Vagina (tissue), 2 donors: Measurements from ENCODE around the gene TTYH1.

Source experiments
- POLR2A ChIP-seq, 2 donors: fragments of 450-650 bp; IDR thresholded peaks; one replicate each; pipeline ENCODE4 v1.6.1; 2017; ENCODE audit warnings: antibody characterized with exemption in 2 of 2, mild to moderate bottlenecking in 2 of 2, moderate library complexity in 2 of 2
- POLR2AphosphoS5 ChIP-seq, 2 donors: sonication (generic); formaldehyde crosslinking; IDR thresholded peaks; one replicate each; pipeline ENCODE4 v1.9.0; 2017; ENCODE audit warnings: antibody characterized with exemption in 2 of 2, mild to moderate bottlenecking in 2 of 2, low read depth in 1 of 2; ENCODE audit not compliant: insufficient read depth in 1 of 2
- TF ChIP-seq, protein P1 (sequence below), 3 experiments: fragments of 450-650 bp in 2 of 3; fragments of 200-600 bp in 1 of 3; sonication (generic) in 1 of 3; IDR thresholded peaks; one replicate each; pipeline ENCODE4 v1.5.1; 2017 to 2019; ENCODE audit warnings: antibody characterized with exemption in 3 of 3, mild to moderate bottlenecking in 2 of 3, moderate library complexity in 2 of 3

DNA sequence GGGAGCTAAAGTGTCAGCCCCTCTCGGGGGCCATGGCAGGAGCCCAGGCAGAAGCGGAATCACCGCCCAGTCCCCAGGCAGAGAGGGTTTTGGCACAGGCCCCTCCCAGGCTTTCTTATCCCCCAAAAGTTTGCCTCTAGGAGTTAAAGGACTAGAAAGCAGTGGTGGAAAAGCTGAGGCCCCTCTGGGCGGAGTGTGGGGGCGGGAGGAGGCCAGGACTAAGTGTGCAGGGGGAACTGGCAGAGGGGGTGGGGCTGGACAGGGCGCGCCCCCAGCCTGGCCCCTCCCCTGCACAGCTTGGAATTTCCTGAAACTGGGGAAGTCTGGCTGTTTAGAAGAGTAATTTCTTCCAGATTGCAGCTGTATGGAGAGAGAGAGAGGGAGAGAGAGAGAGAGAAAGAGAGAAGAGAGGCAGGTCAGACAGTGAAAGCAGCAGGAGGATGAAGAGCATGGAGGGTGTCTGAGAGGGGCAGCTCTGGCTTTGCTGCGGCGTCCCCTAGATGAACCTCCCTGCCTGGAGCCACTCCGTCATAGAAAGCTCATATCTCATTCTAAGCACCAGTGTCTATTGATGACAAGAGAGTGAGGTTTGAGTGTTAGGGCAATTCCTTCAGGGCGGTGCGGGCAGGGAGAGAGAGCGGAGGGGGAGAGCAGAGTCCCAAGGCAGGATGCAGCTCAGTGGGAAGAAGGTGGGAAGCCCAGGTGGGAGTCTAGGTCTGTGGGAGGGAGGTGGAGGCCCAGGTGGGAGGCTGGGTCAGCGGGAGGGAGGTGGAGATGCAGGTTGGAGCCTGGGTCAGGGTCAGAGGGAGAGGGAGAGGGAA lies 58.0 kb downstream of the TTYH1 start, which contains the start of gene CDC42EP5:
- TF ChIP-seq, protein P1, sequence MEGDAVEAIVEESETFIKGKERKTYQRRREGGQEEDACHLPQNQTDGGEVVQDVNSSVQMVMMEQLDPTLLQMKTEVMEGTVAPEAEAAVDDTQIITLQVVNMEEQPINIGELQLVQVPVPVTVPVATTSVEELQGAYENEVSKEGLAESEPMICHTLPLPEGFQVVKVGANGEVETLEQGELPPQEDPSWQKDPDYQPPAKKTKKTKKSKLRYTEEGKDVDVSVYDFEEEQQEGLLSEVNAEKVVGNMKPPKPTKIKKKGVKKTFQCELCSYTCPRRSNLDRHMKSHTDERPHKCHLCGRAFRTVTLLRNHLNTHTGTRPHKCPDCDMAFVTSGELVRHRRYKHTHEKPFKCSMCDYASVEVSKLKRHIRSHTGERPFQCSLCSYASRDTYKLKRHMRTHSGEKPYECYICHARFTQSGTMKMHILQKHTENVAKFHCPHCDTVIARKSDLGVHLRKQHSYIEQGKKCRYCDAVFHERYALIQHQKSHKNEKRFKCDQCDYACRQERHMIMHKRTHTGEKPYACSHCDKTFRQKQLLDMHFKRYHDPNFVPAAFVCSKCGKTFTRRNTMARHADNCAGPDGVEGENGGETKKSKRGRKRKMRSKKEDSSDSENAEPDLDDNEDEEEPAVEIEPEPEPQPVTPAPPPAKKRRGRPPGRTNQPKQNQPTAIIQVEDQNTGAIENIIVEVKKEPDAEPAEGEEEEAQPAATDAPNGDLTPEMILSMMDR (IDR thresholded peaks at IDR 0.05): no peak
- peak; percentile 72 to 94 for TF ChIP-seq POLR2AphosphoS5 (IDR thresholded peaks at IDR 0.05; ENCODE audit: insufficient read depth in 1 of 2, low read depth in 1 of 2)
- peak in 1 of 2 donors; percentile 76 for TF ChIP-seq POLR2A (IDR thresholded peaks at IDR 0.05)
